GM12878 (cell line): Measurements from ENCODE around the gene NFKBIE. TPM values are rescaled to one million over a fixed set of nuclear protein-coding genes. Genes with fewer than 3 reads are reported as not detected.

Experiments used
- ATAC-seq: fragments of 200-7000 bp; cut with Tn5 transposase; 3 replicates; pipeline ENCODE4 v1.9.1; 2020; ENCODE audit warnings: mild to moderate bottlenecking, moderate library complexity
- BruUV-seq: library from RNA; stranded (reverse); fragments of 400-500 nt; replicated peaks from 2 replicates; lab custom pipeline; 2021; lab: Mats Ljungman, UMichigan
- CTCF ChIA-PET: fragments of 300-600 bp; sonication (Branson Sonifier 250); formaldehyde crosslinking; extraction: SDS; loops from one replicate; lab custom pipeline; 2021; ENCODE audit warnings: inconsistent platforms; lab: Yijun Ruan, JAX
- POLR2A ChIA-PET: fragments of 350-600 bp; formaldehyde crosslinking; extraction: SDS; loops from one replicate; lab custom pipeline; 2021; ENCODE audit warnings: inconsistent platforms; lab: Charles Lee
- RAD21 ChIA-PET: fragments of 300-600 bp; sonication (Branson Sonifier 250); formaldehyde crosslinking; loops from one replicate; lab custom pipeline; 2023; ENCODE audit warnings: antibody characterized with exemption; ENCODE audit not compliant: unreplicated experiment; lab: Charles Lee
- SMC1A ChIA-PET: fragments of 300-600 bp; sonication (Branson Sonifier 250); formaldehyde crosslinking; loops from one replicate; lab custom pipeline; 2023; ENCODE audit not compliant: unreplicated experiment, uncharacterized antibody; lab: Charles Lee
- DNase-seq: peaks from one replicate; pipeline ENCODE4 v3.0.0-alpha.2; 2011; ENCODE audit warnings: low read depth, low spot score
- FAIRE-seq: peaks from 3 replicates; lab custom pipeline; 2011; peaks lifted over from hg19 to GRCh38; lab: Jason Lieb, UNC
- H2AFZ ChIP-seq: 2 replicates; pipeline ENCODE4 v1.6.0; 2011; ENCODE audit warnings: low read depth, low read length, control low read depth; ENCODE audit not compliant: control insufficient read depth
- H3K27ac ChIP-seq: 2 replicates; pipeline ENCODE4 v1.5.1; 2011; ENCODE audit warnings: control low read depth; ENCODE audit not compliant: control insufficient read depth, insufficient read depth
- H3K27me3 ChIP-seq, 2 experiments: replicated peaks in 1 of 2; 2 replicates each; pipeline versions ENCODE4 v1.6.0 to v1.6.1; 2011; ENCODE audit warnings: low read length in 1 of 2; ENCODE audit not compliant: control insufficient read depth in 2 of 2, insufficient read depth in 2 of 2
- H3K36me3 ChIP-seq, 2 experiments: 2 replicates each; pipeline ENCODE4 v1.5.1; 2011; ENCODE audit warnings: low read length in 1 of 2; ENCODE audit not compliant: control insufficient read depth in 2 of 2, insufficient read depth in 2 of 2
- H3K4me1 ChIP-seq: 2 replicates; pipeline ENCODE4 v1.6.1; 2011; ENCODE audit warnings: mild to moderate bottlenecking, low read length, moderate library complexity, mixed read lengths; ENCODE audit not compliant: control insufficient read depth, insufficient read depth
- H3K4me2 ChIP-seq: 2 replicates; pipeline ENCODE4 v1.6.0; 2011; ENCODE audit warnings: control low read depth; ENCODE audit not compliant: control insufficient read depth, insufficient read depth
- H3K4me3 ChIP-seq: fragments of 200-600 bp; sonication (generic); 2 replicates; pipeline ENCODE4 v1.5.1; 2016
- H3K79me2 ChIP-seq: 2 replicates; pipeline ENCODE4 v1.6.0; 2011; ENCODE audit warnings: low read length; ENCODE audit not compliant: control insufficient read depth, insufficient read depth
- H3K9ac ChIP-seq: 2 replicates; pipeline ENCODE4 v1.8.0; 2011; ENCODE audit warnings: low read length, control low read depth, mixed read lengths; ENCODE audit not compliant: control insufficient read depth, insufficient read depth
- H3K9me3 ChIP-seq: replicated peaks from 3 replicates; pipeline ENCODE4 v1.5.1; 2011; ENCODE audit warnings: mild to moderate bottlenecking, low read length; ENCODE audit not compliant: control insufficient read depth, insufficient read depth
- H4K20me1 ChIP-seq: 2 replicates; pipeline ENCODE4 v1.6.0; 2011; ENCODE audit not compliant: control insufficient read depth, insufficient read depth
- RUNX3 ChIP-seq: IDR thresholded peaks from 2 replicates; pipeline ENCODE4 v1.6.1; 2012; ENCODE audit warnings: low read length, inconsistent platforms
- SREBF1 ChIP-seq: IDR thresholded peaks from 2 replicates; pipeline ENCODE4 v1.6.1; 2012; ENCODE audit warnings: mild to moderate bottlenecking, low read length
- ZBED1 ChIP-seq: IDR thresholded peaks from 2 replicates; pipeline ENCODE4 v1.6.1; 2016; ENCODE audit warnings: borderline replicate concordance
- ZNF207 ChIP-seq: fragments of 450-650 bp; IDR thresholded peaks from 2 replicates; pipeline ENCODE4 v1.6.1; 2014; ENCODE audit warnings: antibody characterized with exemption, mild to moderate bottlenecking, borderline replicate concordance
- WGBS: methylation state at CpG from one replicate; pipeline ENCODE4 v1.1.6; 2016; ENCODE audit warnings: low lambda C conversion rate; ENCODE audit not compliant: insufficient replicate concordance, insufficient coverage; ENCODE audit errors: missing lambda C conversion rate; 5-methylcytosine and 5-hydroxymethylcytosine counted together
- in situ Hi-C: fragments of 300-500 bp; cut with MboI; formaldehyde crosslinking; loops from 9 replicates; pipeline ENCODE4 v1.14.3; 2018; ENCODE audit warnings: mixed read lengths
- intact Hi-C: fragments of 100-400 bp; cut with micrococcal nuclease; formaldehyde crosslinking; loops from one replicate; pipeline ENCODE4 v1.14.2; 2022; ENCODE audit not compliant: unreplicated experiment
- polyA plus RNA-seq, 11 experiments: library from polyadenylated mRNA; depleted of rRNA in 4 of 11; unstranded in 6 of 11; stranded (reverse) in 5 of 11; fragments of >200 nt; fragmentation: Nextera tagmentation in 4 of 11; fragmentation: Illumina TruSeq in 1 of 11; extraction: Ambion mirVana in 4 of 11; extraction: Trizol in 1 of 11; gene quantifications; 1 replicate in 1 of 11; 2 replicates in 10 of 11; pipeline versions ENCODE4 v1.2.1 to v1.2.3, GENCODE V29; 2011 to 2016; ENCODE audit warnings: inconsistent platforms in 2 of 11, missing spikeins in 2 of 11, low read depth in 1 of 11
- total RNA-seq, 4 experiments: library from RNA; depleted of rRNA in 3 of 4; stranded (reverse); fragments of >200 nt in 3 of 4; fragmentation: Illumina TruSeq in 1 of 4; extraction: Trizol in 1 of 4; gene quantifications; 2 replicates each; pipeline versions ENCODE4 v1.2.1 to v1.2.3, GENCODE V29; 2013 to 2021
- TF ChIP-seq, protein P1 (sequence below): fragments of 450-650 bp; IDR thresholded peaks from 2 replicates; pipeline ENCODE4 v1.6.1; 2018; ENCODE audit warnings: borderline replicate concordance, mild to moderate bottlenecking; ENCODE audit not compliant: partially characterized antibody
- TF ChIP-seq, protein P2 (sequence below): fragments of 450-650 bp; IDR thresholded peaks from 2 replicates; pipeline ENCODE4 v1.6.1; 2017; ENCODE audit warnings: mild to moderate bottlenecking, moderate library complexity
- TF ChIP-seq, protein P3 (sequence below): fragments of 450-650 bp; IDR thresholded peaks from 2 replicates; pipeline ENCODE4 v1.6.1; 2016; ENCODE audit warnings: mild to moderate bottlenecking, moderate library complexity, borderline replicate concordance
- TF ChIP-seq, protein P4 (sequence below): fragments of 450-650 bp; IDR thresholded peaks from 2 replicates; pipeline ENCODE4 v1.6.1; 2017; ENCODE audit warnings: mild to moderate bottlenecking

NFKBIE gene
- total and polyA plus RNA-seq, 10 of the 15 experiments (the other 5 are each of a cell fraction or from before 2014, with no cell fraction given): 10.4 to 106 (median 38.8) TPM

DNA sequence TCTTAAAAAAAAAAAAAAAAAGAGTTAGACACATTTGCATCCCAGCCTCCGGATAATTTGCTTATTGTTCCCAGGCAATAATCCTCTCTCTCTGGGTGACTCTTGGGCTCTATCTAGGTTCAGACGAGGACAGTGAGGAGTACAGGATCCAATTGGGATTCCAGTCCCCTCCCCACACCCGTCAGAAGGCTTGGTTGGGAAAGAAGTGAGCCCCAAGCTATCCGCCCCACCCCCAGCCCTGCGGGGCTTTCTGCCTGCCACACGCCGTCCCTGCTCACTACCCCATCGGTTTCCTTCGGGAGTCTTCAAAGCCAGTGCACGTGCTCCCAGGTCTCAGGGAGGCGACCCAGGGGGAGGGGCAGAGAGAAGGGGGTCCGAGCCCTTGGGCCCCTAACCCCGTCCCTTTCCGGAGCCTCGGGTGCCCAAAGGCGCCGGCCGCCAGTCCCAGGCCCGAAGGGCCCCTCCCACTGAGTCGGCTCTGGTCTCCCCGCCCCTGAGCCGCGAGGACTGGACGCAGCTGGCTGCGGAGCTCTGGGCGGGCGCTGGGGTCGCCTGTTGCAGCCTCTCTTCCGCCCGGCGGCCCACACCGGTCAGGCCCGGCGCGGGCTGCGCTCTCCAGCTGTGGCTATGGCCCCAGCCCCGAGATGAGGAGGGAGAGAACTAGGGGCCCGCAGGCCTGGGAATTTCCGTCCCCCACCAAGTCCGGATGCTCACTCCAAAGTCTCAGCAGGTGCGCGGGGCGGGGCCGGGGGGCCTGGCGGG lies 46.1 kb downstream of the NFKBIE start:
- Histone ChIP-seq H2AFZ (peak overlapping the region; percentile 85), H3K9ac (peak overlapping the region; percentile 71), H3K79me2 (peaks cover 8% of the 10 kb centered on the region), H3K4me3 (peak overlapping the region; percentile 82), H3K36me3 (no peaks in the 10 kb centered on the region), H4K20me1 (no peaks in the 10 kb centered on the region), H3K4me1 (peaks cover 35% of the 10 kb centered on the region), H3K27ac (peak overlapping the region; percentile 78), H3K27me3 (no peaks in the 10 kb centered on the region), H3K4me2 (peak overlapping the region; percentile 78), H3K9me3 (no peaks in the 10 kb centered on the region)
- in situ Hi-C loops: no loop called here
- ATAC-seq (peak; percentile 80), FAIRE-seq (peak; percentile 52), DNase-seq (no peak)
- RAD21 ChIA-PET: interaction anchor here (0.7 to 3.1 kb wide), 8 partner anchors 10 to 1121 kb away, joined by 3 to 14 read pairs (median 5); partner anchors contain the start of gene HSP90AB1
- under 1% methylated on average over 39 of the region's 45 CpGs for WGBS
- CTCF ChIA-PET: interaction anchor here (0.7 to 4.2 kb wide), 14 partner anchors 16 to 673 kb away, joined by 3 to 22 read pairs (median 4); partner anchors contain the start of genes AARS2 and HSP90AB1
- SMC1A ChIA-PET: interaction anchor here (0.6 to 1.9 kb wide), 7 partner anchors 18 to 118 kb away, joined by 3 to 10 read pairs (median 3); partner anchors contain the start of gene HSP90AB1
- intact Hi-C loops: loop anchor here (2.0 kb wide), 1 partner anchor 42 kb away; no protein-coding TSS in a partner anchor
- POLR2A ChIA-PET: interaction anchor here (0.6 to 7.0 kb wide), 13 partner anchors 8 to 644 kb away, joined by 3 to 63 read pairs (median 6); partner anchors contain the start of genes CDC5L, GTPBP2, HSP90AB1 and SLC35B2
- BruUV-seq: TSS peak; percentile 85
- TF ChIP-seq ZNF207 (no peak), ZBED1 (0 out of 2 replicates have a peak, but pooled peaks have one; percentile 55), SREBF1 (no peak), RUNX3 (no peak)
- TF ChIP-seq, protein P1, sequence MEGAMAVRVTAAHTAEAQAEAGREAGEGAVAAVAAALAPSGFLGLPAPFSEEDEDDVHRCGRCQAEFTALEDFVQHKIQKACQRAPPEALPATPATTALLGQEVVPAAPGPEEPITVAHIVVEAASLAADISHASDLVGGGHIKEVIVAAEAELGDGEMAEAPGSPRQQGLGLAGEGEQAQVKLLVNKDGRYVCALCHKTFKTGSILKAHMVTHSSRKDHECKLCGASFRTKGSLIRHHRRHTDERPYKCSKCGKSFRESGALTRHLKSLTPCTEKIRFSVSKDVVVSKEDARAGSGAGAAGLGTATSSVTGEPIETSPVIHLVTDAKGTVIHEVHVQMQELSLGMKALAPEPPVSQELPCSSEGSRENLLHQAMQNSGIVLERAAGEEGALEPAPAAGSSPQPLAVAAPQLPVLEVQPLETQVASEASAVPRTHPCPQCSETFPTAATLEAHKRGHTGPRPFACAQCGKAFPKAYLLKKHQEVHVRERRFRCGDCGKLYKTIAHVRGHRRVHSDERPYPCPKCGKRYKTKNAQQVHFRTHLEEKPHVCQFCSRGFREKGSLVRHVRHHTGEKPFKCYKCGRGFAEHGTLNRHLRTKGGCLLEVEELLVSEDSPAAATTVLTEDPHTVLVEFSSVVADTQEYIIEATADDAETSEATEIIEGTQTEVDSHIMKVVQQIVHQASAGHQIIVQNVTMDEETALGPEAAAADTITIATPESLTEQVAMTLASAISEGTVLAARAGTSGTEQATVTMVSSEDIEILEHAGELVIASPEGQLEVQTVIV: no peak
- TF ChIP-seq, protein P2, sequence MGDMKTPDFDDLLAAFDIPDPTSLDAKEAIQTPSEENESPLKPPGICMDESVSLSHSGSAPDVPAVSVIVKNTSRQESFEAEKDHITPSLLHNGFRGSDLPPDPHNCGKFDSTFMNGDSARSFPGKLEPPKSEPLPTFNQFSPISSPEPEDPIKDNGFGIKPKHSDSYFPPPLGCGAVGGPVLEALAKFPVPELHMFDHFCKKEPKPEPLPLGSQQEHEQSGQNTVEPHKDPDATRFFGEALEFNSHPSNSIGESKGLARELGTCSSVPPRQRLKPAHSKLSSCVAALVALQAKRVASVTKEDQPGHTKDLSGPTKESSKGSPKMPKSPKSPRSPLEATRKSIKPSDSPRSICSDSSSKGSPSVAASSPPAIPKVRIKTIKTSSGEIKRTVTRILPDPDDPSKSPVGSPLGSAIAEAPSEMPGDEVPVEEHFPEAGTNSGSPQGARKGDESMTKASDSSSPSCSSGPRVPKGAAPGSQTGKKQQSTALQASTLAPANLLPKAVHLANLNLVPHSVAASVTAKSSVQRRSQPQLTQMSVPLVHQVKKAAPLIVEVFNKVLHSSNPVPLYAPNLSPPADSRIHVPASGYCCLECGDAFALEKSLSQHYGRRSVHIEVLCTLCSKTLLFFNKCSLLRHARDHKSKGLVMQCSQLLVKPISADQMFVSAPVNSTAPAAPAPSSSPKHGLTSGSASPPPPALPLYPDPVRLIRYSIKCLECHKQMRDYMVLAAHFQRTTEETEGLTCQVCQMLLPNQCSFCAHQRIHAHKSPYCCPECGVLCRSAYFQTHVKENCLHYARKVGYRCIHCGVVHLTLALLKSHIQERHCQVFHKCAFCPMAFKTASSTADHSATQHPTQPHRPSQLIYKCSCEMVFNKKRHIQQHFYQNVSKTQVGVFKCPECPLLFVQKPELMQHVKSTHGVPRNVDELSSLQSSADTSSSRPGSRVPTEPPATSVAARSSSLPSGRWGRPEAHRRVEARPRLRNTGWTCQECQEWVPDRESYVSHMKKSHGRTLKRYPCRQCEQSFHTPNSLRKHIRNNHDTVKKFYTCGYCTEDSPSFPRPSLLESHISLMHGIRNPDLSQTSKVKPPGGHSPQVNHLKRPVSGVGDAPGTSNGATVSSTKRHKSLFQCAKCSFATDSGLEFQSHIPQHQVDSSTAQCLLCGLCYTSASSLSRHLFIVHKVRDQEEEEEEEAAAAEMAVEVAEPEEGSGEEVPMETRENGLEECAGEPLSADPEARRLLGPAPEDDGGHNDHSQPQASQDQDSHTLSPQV: no peak
- TF ChIP-seq, protein P3, sequence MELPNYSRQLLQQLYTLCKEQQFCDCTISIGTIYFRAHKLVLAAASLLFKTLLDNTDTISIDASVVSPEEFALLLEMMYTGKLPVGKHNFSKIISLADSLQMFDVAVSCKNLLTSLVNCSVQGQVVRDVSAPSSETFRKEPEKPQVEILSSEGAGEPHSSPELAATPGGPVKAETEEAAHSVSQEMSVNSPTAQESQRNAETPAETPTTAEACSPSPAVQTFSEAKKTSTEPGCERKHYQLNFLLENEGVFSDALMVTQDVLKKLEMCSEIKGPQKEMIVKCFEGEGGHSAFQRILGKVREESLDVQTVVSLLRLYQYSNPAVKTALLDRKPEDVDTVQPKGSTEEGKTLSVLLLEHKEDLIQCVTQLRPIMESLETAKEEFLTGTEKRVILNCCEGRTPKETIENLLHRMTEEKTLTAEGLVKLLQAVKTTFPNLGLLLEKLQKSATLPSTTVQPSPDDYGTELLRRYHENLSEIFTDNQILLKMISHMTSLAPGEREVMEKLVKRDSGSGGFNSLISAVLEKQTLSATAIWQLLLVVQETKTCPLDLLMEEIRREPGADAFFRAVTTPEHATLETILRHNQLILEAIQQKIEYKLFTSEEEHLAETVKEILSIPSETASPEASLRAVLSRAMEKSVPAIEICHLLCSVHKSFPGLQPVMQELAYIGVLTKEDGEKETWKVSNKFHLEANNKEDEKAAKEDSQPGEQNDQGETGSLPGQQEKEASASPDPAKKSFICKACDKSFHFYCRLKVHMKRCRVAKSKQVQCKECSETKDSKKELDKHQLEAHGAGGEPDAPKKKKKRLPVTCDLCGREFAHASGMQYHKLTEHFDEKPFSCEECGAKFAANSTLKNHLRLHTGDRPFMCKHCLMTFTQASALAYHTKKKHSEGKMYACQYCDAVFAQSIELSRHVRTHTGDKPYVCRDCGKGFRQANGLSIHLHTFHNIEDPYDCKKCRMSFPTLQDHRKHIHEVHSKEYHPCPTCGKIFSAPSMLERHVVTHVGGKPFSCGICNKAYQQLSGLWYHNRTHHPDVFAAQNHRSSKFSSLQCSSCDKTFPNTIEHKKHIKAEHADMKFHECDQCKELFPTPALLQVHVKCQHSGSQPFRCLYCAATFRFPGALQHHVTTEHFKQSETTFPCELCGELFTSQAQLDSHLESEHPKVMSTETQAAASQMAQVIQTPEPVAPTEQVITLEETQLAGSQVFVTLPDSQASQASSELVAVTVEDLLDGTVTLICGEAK: no peak
- TF ChIP-seq, protein P4, sequence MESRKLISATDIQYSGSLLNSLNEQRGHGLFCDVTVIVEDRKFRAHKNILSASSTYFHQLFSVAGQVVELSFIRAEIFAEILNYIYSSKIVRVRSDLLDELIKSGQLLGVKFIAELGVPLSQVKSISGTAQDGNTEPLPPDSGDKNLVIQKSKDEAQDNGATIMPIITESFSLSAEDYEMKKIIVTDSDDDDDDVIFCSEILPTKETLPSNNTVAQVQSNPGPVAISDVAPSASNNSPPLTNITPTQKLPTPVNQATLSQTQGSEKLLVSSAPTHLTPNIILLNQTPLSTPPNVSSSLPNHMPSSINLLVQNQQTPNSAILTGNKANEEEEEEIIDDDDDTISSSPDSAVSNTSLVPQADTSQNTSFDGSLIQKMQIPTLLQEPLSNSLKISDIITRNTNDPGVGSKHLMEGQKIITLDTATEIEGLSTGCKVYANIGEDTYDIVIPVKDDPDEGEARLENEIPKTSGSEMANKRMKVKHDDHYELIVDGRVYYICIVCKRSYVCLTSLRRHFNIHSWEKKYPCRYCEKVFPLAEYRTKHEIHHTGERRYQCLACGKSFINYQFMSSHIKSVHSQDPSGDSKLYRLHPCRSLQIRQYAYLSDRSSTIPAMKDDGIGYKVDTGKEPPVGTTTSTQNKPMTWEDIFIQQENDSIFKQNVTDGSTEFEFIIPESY: no peak
